Fibroblast of villous mesenchyme (primary cell): ENCODE data around the gene TNPO3. TPM values are rescaled to one million over a fixed set of nuclear protein-coding genes. Genes with fewer than 3 reads are reported as not detected.
A peak's percentile ranks its signal among the peaks of the same experiment; 100 is the strongest.

Experiments used
- DNase-seq: peaks from one replicate; pipeline ENCODE4 v3.0.0-alpha.2; 2010; ENCODE audit warnings: low read depth
- H3K4me3 ChIP-seq: 2 replicates; pipeline ENCODE4 v1.5.1; 2011; ENCODE audit warnings: low read depth, mild to moderate bottlenecking, low read length
- CTCF ChIP-seq: IDR thresholded peaks from 2 replicates; pipeline ENCODE4 v1.5.1; 2012; ENCODE audit warnings: low read depth, mild to moderate bottlenecking, low read length; ENCODE audit not compliant: insufficient read depth
- total RNA-seq: library from RNA; depleted of rRNA; stranded (reverse); fragments of >200 nt; gene quantifications from 2 replicates; pipeline ENCODE4 v1.2.3, GENCODE V29; 2012

TNPO3 gene
- total RNA-seq, 1 donor, result 60.9 TPM

GRCh38 chr7:128912281-128912680, 142.6 kb downstream of the TNPO3 start:
- no peak for TF ChIP-seq CTCF
- no peak overlapping the region for H3K4me3 ChIP-seq
- DNase-seq, result no peak

GRCh38 chr7:128911423-128912031, 143.4 kb downstream of the TNPO3 start:
- no peak for TF ChIP-seq CTCF

GRCh38 chr7:128910569-128910945, 144.4 kb downstream of the TNPO3 start, which contains the start of gene KCP:
TSS of gene KCP (minus strand) at chr7:128910709. CDS start at chr7:128910676, 33 bp downstream.
- no peak for DNase-seq
- peak within 1 kb of the TSS; percentile 56 for H3K4me3 ChIP-seq
- no peak for TF ChIP-seq CTCF

More at GRCh38 chr7:128911423-128912031, 143.4 kb downstream of the TNPO3 start:
- no peak for DNase-seq
- no peak overlapping the region for H3K4me3 ChIP-seq

GRCh38 chr7:128909625-128910568, 145.0 kb downstream of the TNPO3 start:
- no peak for TF ChIP-seq CTCF
- peak; percentile 50 for DNase-seq
- H3K4me3 ChIP-seq, result peak overlapping the region; percentile 56

- H3K4me3 ChIP-seq, result peak overlapping the region; percentile 56
- no peak for DNase-seq
- no peak for TF ChIP-seq CTCF
Measured at GRCh38 chr7:128908750-128909624, 145.9 kb downstream of the TNPO3 start.

GRCh38 chr7:128906766-128907559, 147.9 kb downstream of the TNPO3 start:
- H3K4me3 ChIP-seq, result no peak overlapping the region
- TF ChIP-seq CTCF, result no peak
- no peak for DNase-seq
